ENCODE results near the gene NDFIP1.

The NDFIP1 gene

DNA sequence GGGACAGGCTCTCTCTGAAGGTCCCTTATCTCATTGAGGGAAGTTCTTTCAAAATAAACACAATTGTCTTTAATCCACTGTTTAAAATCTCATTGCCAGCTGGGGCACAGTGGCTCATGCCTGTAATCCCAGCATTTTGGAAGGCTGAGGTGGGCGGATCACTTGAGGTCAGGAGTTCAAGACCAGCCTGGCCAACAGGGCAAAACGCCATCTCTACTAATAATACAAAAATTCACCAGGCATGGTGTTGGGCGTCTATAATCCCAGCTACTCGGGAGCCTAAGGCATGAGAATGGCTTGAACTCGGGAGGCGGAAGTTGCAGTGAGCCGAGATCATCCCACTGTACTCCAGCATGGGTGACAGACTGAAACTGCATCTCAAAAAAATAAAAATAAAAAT is 8.3 kb upstream of the NDFIP1 start:
- TF ChIP-seq, protein P1, sequence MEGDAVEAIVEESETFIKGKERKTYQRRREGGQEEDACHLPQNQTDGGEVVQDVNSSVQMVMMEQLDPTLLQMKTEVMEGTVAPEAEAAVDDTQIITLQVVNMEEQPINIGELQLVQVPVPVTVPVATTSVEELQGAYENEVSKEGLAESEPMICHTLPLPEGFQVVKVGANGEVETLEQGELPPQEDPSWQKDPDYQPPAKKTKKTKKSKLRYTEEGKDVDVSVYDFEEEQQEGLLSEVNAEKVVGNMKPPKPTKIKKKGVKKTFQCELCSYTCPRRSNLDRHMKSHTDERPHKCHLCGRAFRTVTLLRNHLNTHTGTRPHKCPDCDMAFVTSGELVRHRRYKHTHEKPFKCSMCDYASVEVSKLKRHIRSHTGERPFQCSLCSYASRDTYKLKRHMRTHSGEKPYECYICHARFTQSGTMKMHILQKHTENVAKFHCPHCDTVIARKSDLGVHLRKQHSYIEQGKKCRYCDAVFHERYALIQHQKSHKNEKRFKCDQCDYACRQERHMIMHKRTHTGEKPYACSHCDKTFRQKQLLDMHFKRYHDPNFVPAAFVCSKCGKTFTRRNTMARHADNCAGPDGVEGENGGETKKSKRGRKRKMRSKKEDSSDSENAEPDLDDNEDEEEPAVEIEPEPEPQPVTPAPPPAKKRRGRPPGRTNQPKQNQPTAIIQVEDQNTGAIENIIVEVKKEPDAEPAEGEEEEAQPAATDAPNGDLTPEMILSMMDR (IDR thresholded peaks at IDR 0.05; ENCODE audit: extremely low read depth, missing control alignments): no peak
- DNase-seq (ENCODE audit: low spot score): no peak

DNA sequence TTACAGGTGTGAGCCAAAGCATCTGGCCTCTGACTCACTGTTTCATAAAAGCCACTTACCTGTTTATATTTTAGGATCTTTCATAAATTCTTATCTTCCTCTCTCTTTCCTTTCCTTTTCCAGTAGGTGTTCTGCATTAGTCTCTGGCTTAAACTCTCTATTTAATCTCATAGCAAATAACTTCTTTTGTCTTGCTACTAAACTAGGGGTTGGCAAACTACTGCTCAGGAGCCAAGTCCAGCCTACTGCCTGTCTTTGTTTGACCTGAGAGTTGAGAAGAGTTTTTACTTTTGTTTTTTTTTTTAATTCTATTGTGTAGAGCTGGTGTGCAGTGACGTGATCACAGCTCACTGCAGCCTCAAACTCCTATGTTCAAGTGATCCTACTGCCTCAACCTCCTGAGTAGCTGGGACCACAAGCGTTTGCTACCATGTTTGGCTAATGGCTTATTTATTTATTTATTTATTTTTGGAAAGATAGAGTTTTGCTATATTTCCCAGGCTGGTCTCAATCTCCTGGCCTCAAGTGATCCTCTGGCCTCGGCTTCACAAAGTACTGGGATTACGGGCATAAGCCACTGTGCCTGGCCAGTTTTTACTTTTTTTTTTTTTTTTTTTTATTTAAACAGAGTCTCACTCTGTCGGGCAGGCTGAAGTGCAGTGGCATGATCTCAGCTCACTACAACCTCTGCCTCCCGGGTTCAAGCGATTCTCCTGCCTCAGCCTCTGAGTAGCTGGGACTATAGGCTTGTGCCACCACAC is 5.4 kb upstream of the NDFIP1 start:
- no peak for DNase-seq (ENCODE audit: low spot score)
- TF ChIP-seq, protein P1 (IDR thresholded peaks at IDR 0.05; ENCODE audit: extremely low read depth, missing control alignments): no peak

DNA sequence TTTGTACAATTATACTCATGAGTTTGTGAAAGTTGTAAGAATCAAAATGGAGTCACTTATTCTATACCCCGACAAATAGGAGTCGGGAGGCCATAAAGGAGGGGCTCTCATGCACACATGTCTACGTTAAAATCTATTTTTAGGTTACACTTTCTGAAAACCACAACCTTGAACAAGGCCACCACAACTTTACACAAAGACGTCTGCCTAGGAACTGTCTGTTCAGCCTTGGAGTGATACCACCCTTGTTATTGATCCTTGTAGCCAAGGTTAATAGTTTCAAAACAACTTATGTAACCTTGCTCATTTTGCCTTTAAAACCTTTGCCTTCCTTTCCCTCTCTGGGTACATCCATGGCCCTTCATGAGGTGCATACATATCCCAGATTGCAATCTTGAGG is 4.1 kb upstream of the NDFIP1 start:
- DNase-seq (ENCODE audit: low spot score): no peak
- TF ChIP-seq, protein P1 (IDR thresholded peaks at IDR 0.05; ENCODE audit: extremely low read depth, missing control alignments): no peak

DNA sequence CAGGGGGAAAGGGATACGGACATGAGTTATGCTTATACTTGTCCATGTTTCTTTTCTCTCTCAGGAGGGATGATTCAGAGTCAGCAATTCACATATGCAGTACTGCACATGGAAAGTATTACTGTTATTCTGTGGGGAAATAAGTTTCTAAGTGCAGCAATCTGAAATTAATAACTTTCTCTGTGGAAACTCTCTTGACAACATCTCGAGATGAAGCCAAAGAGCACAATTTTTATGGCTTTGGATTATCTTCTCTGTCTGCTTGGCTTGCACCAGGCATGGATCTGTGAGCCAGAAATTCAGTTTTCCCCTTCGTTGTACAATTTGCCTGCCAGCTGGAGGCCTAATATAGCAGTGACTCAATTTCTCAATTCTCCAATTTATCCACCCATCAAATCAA is 2.5 kb upstream of the NDFIP1 start:
- no peak for DNase-seq (ENCODE audit: low spot score)
- TF ChIP-seq, protein P1 (IDR thresholded peaks at IDR 0.05; ENCODE audit: extremely low read depth, missing control alignments): no peak

DNA sequence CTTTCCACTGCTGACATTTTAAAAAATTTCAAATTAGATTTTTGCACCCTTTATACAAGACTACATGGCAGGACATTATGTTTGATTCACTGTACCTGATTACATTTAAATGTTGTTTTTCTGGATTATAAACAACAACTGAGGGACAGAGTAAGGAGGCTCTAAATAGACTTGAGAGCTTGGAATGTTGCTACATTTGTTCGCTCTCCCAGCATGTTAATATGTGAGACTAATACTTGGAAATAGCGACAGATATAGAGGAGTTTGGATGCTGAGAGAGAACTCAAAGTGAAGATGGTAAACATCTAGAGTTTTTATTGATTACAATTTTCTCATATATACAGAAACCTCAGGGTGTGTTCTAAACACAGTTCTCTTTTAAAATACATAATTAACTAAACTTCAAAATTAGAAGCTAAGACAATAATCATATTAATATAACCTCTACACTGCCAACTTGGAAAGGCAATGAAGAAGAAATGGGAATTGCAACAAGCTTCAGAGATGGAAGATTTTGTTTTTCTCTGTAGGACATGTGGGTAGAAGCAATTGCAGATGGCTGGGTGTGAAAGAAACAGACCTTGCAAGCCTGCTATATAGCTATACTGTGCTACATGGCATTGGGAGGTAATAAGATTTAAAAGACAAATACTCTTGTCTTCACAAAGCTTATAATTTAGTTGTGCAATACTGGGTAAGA is 1.4 kb upstream of the NDFIP1 start:
- TF ChIP-seq, protein P1 (IDR thresholded peaks at IDR 0.05; ENCODE audit: extremely low read depth, missing control alignments): no peak
- DNase-seq (ENCODE audit: low spot score): no peak

DNA sequence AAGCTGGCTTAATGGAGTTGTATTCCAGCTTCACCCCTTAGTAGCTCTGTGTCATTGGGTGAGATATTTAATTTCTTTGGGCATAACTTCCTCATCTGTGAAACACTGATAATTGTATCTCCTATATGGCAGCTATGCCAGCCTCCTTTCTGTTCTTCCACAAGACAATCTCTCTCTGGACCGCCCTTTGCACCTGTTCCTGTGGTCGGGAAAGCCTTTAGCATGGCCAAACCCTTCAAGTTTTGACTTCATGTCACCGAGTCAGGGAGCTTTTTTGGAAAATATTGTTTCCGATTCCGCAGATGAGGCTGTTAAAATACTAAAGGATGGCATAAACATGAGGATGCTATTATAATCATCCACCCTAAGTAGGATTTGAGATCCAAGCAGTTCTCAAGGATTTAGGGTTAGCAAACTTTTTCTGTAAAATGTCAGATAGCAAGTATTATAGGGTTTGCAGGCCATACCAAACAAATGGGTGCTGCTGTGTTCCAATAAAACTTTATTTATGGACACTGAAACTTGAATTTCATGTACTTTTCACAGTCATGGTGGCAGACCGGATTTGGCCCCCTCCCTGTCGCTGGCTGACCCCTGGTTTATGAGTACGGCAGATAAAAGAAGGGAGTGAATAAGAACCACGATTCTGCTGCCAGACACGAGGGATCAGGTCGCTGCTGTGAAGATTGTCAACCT is 695 bp upstream of the NDFIP1 start:
- no peak for DNase-seq (ENCODE audit: low spot score)
- TF ChIP-seq, protein P1 (IDR thresholded peaks at IDR 0.05; ENCODE audit: extremely low read depth, missing control alignments): no peak
